Aorta (tissue), 5 donors: Measurements from ENCODE around the gene DCAF4. TPM values are rescaled to one million over a fixed set of nuclear protein-coding genes. Genes with fewer than 3 reads are reported as not detected.

Source experiments
- ATAC-seq: fragments of 200-7000 bp; cut with Tn5 transposase; one replicate; pipeline ENCODE4 v1.9.1; 2022; ENCODE audit warnings: moderate library complexity; ENCODE audit not compliant: low FRiP score
- DNase-seq, 2 donors: peaks; one replicate each; pipeline ENCODE4 v3.0.0-alpha.2; 2020
- H3K27ac ChIP-seq, 2 donors: one replicate each; pipeline ENCODE4 v1.5.1; 2013; ENCODE audit warnings: low read length in 2 of 2, mild to moderate bottlenecking in 2 of 2, moderate library complexity in 2 of 2, control low read depth in 1 of 2, inconsistent platforms in 1 of 2, low read depth in 1 of 2
- H3K27me3 ChIP-seq, 2 donors: one replicate each; pipeline ENCODE4 v1.6.1; 2013; ENCODE audit warnings: control low read depth in 1 of 2, low read length in 1 of 2, mild to moderate bottlenecking in 1 of 2, moderate library complexity in 1 of 2; ENCODE audit not compliant: insufficient read depth in 2 of 2, control insufficient read depth in 1 of 2
- H3K36me3 ChIP-seq, 2 donors: one replicate each; pipeline ENCODE4 v1.6.1; 2013; ENCODE audit warnings: control low read depth in 1 of 2, low read length in 1 of 2, mild to moderate bottlenecking in 1 of 2; ENCODE audit not compliant: insufficient read depth in 2 of 2, control insufficient read depth in 1 of 2
- H3K4me1 ChIP-seq, 2 donors: one replicate each; pipeline ENCODE4 v1.6.1; 2013; ENCODE audit warnings: low read length in 2 of 2, control low read depth in 1 of 2, mild to moderate bottlenecking in 1 of 2, moderate library complexity in 1 of 2; ENCODE audit not compliant: insufficient read depth in 2 of 2, control insufficient read depth in 1 of 2
- H3K4me3 ChIP-seq, 2 donors: one replicate each; pipeline ENCODE4 v1.5.1; 2013; ENCODE audit warnings: low read length in 2 of 2, control low read depth in 1 of 2, mild to moderate bottlenecking in 1 of 2
- H3K9me3 ChIP-seq: one replicate; pipeline ENCODE4 v1.6.1; 2013; ENCODE audit warnings: mild to moderate bottlenecking, low read length; ENCODE audit not compliant: control insufficient read depth
- WGBS, 2 donors: extraction: QIAGEN DNeasy Blood & Tissue Kit; methylation state at CpG; one replicate each; pipeline ENCODE4 v1.1.7; 2013; 5-methylcytosine and 5-hydroxymethylcytosine counted together
- intact Hi-C, 2 donors: fragments of 100-400 bp; cut with DNase I; formaldehyde crosslinking; loops; one replicate each; pipeline versions ENCODE4 v1.14.2 to v1.15.0; 2022
- polyA plus RNA-seq, 2 donors: library from polyadenylated mRNA; stranded (reverse); fragments of 200-250 nt; gene quantifications; one replicate each; pipeline ENCODE4 v1.2.3, GENCODE V29; 2013
- total RNA-seq, 2 donors: library from RNA; stranded (reverse); fragmentation: NEBNext Ultra II Directional; extraction: Animal tissue kit (Norgen Biotek cat#: 25700); gene quantifications; one replicate each; pipeline ENCODE4 v1.2.1, GENCODE V29; 2021
- donor health status: healthy with polysubstance abuse.
- donor health status: Bipolar disorder and iron deficiency.
- donor health status: DM: no; HTN: no; CAD: no.
- donor health status: DM: no; HTN: no; CAD: no.
- donor health status: DM: yes; HTN: yes; CAD: no.

DCAF4 gene
- total and polyA plus RNA-seq, 4 donors, result 4.6 to 15.7 (median 9.3) TPM

GRCh38 chr14:72932893-72933292, 6.6 kb downstream of the DCAF4 start:
- ATAC-seq, result no peak
- H3K4me3 ChIP-seq, result no peak overlapping the region
- intact Hi-C loops, result no loop called here
- H3K27me3 ChIP-seq, result no peaks in the 10 kb centered on the region
- no peaks in the 10 kb centered on the region for H3K4me1 ChIP-seq
- 93% methylated on average over 7 of the region's 7 CpGs for WGBS, 2 donors
- no peak for DNase-seq
- no peak overlapping the region for H3K27ac ChIP-seq
- H3K9me3 ChIP-seq, result no peaks in the 10 kb centered on the region
- H3K36me3 ChIP-seq, result no peaks in the 10 kb centered on the region

GRCh38 chr14:72939630-72940029, 13.4 kb downstream of the DCAF4 start:
- no peaks in the 10 kb centered on the region for H3K9me3 ChIP-seq
- 74 to 76% methylated on average over 13 of the region's 13 CpGs for WGBS, 2 donors

GRCh38 chr14:72941286-72941985, 15.2 kb downstream of the DCAF4 start:
- ATAC-seq (no peak), DNase-seq (peak in 1 of 2 donors; percentile 13)
- whole genome bisulfite sequencing, 2 donors, result 84 to 87% methylated on average over 12 of the region's 12 CpGs
- Histone ChIP-seq H3K9me3 (no peaks in the 10 kb centered on the region), H3K27me3 (no peaks in the 10 kb centered on the region), H3K4me3 (no peak overlapping the region), H3K36me3 (peaks cover 0 to 6% of the 10 kb centered on the region in 2 donors), H3K4me1 (no peaks in the 10 kb centered on the region), H3K27ac (no peak overlapping the region)
- intact Hi-C loops, result loop anchor here in 1 of 2 donors (5.0 kb wide), 1 partner anchor 44 kb away; no protein-coding TSS in a partner anchor

More at GRCh38 chr14:72939630-72940029, 13.4 kb downstream of the DCAF4 start:
- DNase-seq (peak in 1 of 2 donors; percentile 40), ATAC-seq (no peak)
- no peak overlapping the region for H3K27ac ChIP-seq
- H3K27me3 ChIP-seq, result no peaks in the 10 kb centered on the region
- intact Hi-C loops, result loop anchor here in 1 of 2 donors (5.0 kb wide), 1 partner anchor 42 kb away; no protein-coding TSS in a partner anchor
- no peak overlapping the region for H3K4me3 ChIP-seq
- no peaks in the 10 kb centered on the region for H3K4me1 ChIP-seq
- H3K36me3 ChIP-seq, result peaks cover 0 to 6% of the 10 kb centered on the region in 2 donors

- no peak for ATAC-seq
- H3K4me3 ChIP-seq, result no peak overlapping the region
- peak in 1 of 2 donors; percentile 61 for DNase-seq
- H3K27ac ChIP-seq, result no peak overlapping the region
- intact Hi-C loops, result loop anchor here in 1 of 2 donors (5.0 kb wide), 1 partner anchor 46 kb away; no protein-coding TSS in a partner anchor
- 88 to 91% methylated on average over 14 of the region's 14 CpGs for WGBS, 2 donors
- no peaks in the 10 kb centered on the region for H3K27me3 ChIP-seq
- no peaks in the 10 kb centered on the region for H3K9me3 ChIP-seq
- H3K4me1 ChIP-seq, result no peaks in the 10 kb centered on the region
- peaks cover 0 to 8% of the 10 kb centered on the region in 2 donors for H3K36me3 ChIP-seq
Measured at GRCh38 chr14:72942934-72943333, 16.7 kb downstream of the DCAF4 start.

GRCh38 chr14:72943876-72944430, 17.7 kb downstream of the DCAF4 start:
- Histone ChIP-seq H3K4me3 (no peak overlapping the region), H3K4me1 (no peaks in the 10 kb centered on the region), H3K27ac (no peak overlapping the region), H3K36me3 (peaks cover 0 to 8% of the 10 kb centered on the region in 2 donors), H3K9me3 (no peaks in the 10 kb centered on the region), H3K27me3 (no peaks in the 10 kb centered on the region)
- intact Hi-C loops, result loop anchor here in 1 of 2 donors (5.0 kb wide), 1 partner anchor 47 kb away; no protein-coding TSS in a partner anchor
- DNase-seq (peak in 1 of 2 donors; percentile 62), ATAC-seq (no peak)
- 80 to 85% methylated on average over 13 of the region's 13 CpGs for WGBS, 2 donors

- peaks cover 2 to 8% of the 10 kb centered on the region in 2 donors for H3K36me3 ChIP-seq
- ATAC-seq, result no peak
Measured at GRCh38 chr14:72945356-72946027, 19.2 kb downstream of the DCAF4 start.

GRCh38 chr14:72946491-72946890, 20.2 kb downstream of the DCAF4 start:
- H3K27me3 ChIP-seq, result no peaks in the 10 kb centered on the region
- no peak overlapping the region for H3K27ac ChIP-seq
- no peaks in the 10 kb centered on the region for H3K4me1 ChIP-seq
- intact Hi-C loops, result loop anchor here (5.0 kb wide), 1 partner anchor 39 kb away; no protein-coding TSS in a partner anchor
- H3K36me3 ChIP-seq, result peaks cover 3 to 6% of the 10 kb centered on the region in 2 donors
- H3K9me3 ChIP-seq, result no peaks in the 10 kb centered on the region
- ATAC-seq (no peak), DNase-seq (peak in 1 of 2 donors; percentile 64)
- no peak overlapping the region for H3K4me3 ChIP-seq
- 85 to 89% methylated on average over 8 of the region's 8 CpGs for WGBS, 2 donors

More at GRCh38 chr14:72945356-72946027, 19.2 kb downstream of the DCAF4 start:
- no peaks in the 10 kb centered on the region for H3K4me1 ChIP-seq
- H3K9me3 ChIP-seq, result no peaks in the 10 kb centered on the region
- no peak overlapping the region for H3K27ac ChIP-seq
- intact Hi-C loops, result loop anchor here (5.0 kb wide), 1 partner anchor 38 kb away; no protein-coding TSS in a partner anchor
- DNase-seq, result peak in 1 of 2 donors; percentile 60
- H3K27me3 ChIP-seq, result no peaks in the 10 kb centered on the region
- no peak overlapping the region for H3K4me3 ChIP-seq
- WGBS, 2 donors, result 91 to 92% methylated on average over 13 of the region's 13 CpGs

GRCh38 chr14:72947366-72948160, 21.3 kb downstream of the DCAF4 start:
- peak in 1 of 2 donors; percentile 65 for DNase-seq
- Histone ChIP-seq H3K9me3 (no peaks in the 10 kb centered on the region), H3K27me3 (no peaks in the 10 kb centered on the region), H3K4me3 (no peak overlapping the region), H3K27ac (no peak overlapping the region), H3K4me1 (no peaks in the 10 kb centered on the region), H3K36me3 (peaks cover 3% of the 10 kb centered on the region in 2 donors)
- intact Hi-C loops, result loop anchor here (1.0 to 5.0 kb wide), 3 partner anchors 40 to 431 kb away; no protein-coding TSS in a partner anchor
- 88 to 92% methylated on average over 9 of the region's 9 CpGs for WGBS, 2 donors
- no peak for ATAC-seq
